DOHH2 (cell line): Measurements from ENCODE around the gene RYR2.
"Not testable (repeated sequence)": the region's sequence is repeated elsewhere in the genome, so short reads cannot be mapped to it uniquely, and the experiment has no call there.

ENCODE experiments used
- EZH2phosphoT487 ChIP-seq: fragments of 200-600 bp; sonication (generic); IDR thresholded peaks from 2 replicates; pipeline ENCODE4 v1.6.1; 2017; ENCODE audit warnings: borderline replicate concordance, mild to moderate bottlenecking, antibody characterized with exemption, low read length, moderate library complexity, mixed read lengths
- TF ChIP-seq, protein P1 (sequence below): fragments of 200-600 bp; sonication (generic); IDR thresholded peaks from one replicate; pipeline ENCODE4 v1.5.1; 2014; ENCODE audit warnings: antibody characterized with exemption, mild to moderate bottlenecking, low read depth, low read length; ENCODE audit not compliant: poor library complexity, severe bottlenecking

DNA sequence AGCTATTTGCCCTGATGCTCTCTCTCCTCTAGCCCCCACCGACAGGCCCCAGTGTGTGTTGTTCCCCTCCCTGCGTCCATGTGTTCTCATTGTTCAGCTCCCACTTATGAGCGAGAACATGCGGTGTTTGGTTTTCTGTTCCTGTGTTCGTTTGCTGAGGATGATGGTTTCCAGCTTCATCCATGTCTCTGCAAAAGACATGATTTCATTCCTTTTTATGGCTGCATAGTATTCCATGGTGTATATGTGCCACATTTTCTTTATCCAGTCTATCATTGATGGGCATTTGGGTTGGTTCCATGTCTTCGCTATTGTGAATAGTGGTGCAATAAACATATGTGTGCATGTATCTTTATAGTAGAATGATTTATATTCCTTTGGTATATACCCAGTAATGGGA lies 110.0 kb downstream of the RYR2 start:
- TF ChIP-seq, protein P1, sequence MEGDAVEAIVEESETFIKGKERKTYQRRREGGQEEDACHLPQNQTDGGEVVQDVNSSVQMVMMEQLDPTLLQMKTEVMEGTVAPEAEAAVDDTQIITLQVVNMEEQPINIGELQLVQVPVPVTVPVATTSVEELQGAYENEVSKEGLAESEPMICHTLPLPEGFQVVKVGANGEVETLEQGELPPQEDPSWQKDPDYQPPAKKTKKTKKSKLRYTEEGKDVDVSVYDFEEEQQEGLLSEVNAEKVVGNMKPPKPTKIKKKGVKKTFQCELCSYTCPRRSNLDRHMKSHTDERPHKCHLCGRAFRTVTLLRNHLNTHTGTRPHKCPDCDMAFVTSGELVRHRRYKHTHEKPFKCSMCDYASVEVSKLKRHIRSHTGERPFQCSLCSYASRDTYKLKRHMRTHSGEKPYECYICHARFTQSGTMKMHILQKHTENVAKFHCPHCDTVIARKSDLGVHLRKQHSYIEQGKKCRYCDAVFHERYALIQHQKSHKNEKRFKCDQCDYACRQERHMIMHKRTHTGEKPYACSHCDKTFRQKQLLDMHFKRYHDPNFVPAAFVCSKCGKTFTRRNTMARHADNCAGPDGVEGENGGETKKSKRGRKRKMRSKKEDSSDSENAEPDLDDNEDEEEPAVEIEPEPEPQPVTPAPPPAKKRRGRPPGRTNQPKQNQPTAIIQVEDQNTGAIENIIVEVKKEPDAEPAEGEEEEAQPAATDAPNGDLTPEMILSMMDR, result not testable (repeated sequence)
- TF ChIP-seq EZH2phosphoT487, result not testable (repeated sequence)
